Measurements from ENCODE around the gene CRYBA4.

Gene CRYBA4

DNA sequence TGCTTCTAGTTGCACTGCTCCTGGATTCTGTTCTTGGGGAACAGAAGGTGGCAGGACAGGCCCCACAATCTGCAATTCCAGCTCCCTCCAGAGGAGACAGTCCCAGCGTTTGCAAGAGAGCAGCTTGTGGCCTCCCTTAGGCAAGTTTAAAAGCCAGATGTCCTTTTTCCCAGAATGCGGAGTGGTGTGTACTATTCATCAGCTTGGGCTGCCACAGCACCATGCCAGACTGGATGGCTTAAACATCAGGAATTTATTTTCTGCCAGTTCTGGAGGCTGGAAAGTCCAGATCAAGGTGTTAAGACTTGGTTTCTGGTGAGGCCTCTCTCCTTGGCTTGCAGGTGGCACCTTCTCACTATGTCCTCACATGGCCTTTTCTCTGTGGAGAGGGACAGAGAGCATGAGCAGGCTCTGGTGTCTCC is 47.3 kb downstream of the CRYBA4 start:
- H4K20me1 ChIP-seq, result no peaks in the 10 kb centered on the region
- peak overlapping the region in 1 of 11 experiments; percentile 4; a peak in 2 of 22 replicates for H3K9ac ChIP-seq
- H3K4me1 ChIP-seq, result peaks cover 57 to 90% (median 84%) of the 10 kb centered on the region in 10 experiments
- H3K4me3 ChIP-seq, result no peak overlapping the region
- peak overlapping the region; percentile 42 to 100 (median 99); a peak in 20 of 22 replicates for H3K4me2 ChIP-seq
- H3K27ac ChIP-seq, result peak overlapping the region in 2 of 11 experiments; percentile 15 to 95; a peak in 3 of 22 replicates
- TF ChIP-seq Cebpa-rat (IDR thresholded peaks at IDR 0.05), result no peak
- no peaks in the 10 kb centered on the region for H3K36me3 ChIP-seq
- no peaks in the 10 kb centered on the region for H3K27me3 ChIP-seq
- H3K9me3 ChIP-seq (replicated peaks in 1 of 11), result no peaks in the 10 kb centered on the region

DNA sequence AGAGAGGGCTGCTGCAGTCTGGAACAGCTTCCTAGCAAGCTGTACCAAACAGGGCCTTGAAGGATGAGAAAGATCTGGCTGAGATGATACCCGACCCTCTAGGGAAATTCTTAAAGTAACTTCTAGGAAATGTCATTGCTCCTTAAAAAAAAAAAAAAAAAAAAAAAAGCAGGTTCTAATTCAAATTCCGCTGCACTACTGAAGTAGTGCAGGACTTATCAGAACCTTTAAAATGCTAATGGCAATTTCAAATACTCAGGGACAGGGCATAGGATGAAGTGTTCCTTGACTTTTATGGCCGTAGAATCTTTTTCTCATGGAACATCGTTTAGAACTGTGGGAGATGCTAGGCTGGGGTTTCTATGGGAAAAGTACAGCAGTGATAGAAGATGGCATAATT is 48.7 kb downstream of the CRYBA4 start:
- Histone ChIP-seq H3K4me2 (peak overlapping the region; percentile 95 to 100 (median 99)), H3K27me3 (no peaks in the 10 kb centered on the region), H3K4me1 (peaks cover 67 to 94% (median 89%) of the 10 kb centered on the region in 10 experiments), H3K27ac (peak overlapping the region in 10 of 11 experiments; percentile 89 to 98 (median 95); a peak in 18 of 22 replicates), H3K9ac (peak overlapping the region in 6 of 11 experiments; percentile 88 to 93 (median 92); a peak in 8 of 22 replicates), H3K9me3 (replicated peaks in 1 of 11) (no peaks in the 10 kb centered on the region), H4K20me1 (no peaks in the 10 kb centered on the region), H3K4me3 (no peak overlapping the region), H3K36me3 (0 out of 22 replicates have a peak, but pooled peaks cover 0 to 2% (median 0%) of the 10 kb centered on the region in 11 experiments)
- no peak for TF ChIP-seq Cebpa-rat (IDR thresholded peaks at IDR 0.05)

DNA sequence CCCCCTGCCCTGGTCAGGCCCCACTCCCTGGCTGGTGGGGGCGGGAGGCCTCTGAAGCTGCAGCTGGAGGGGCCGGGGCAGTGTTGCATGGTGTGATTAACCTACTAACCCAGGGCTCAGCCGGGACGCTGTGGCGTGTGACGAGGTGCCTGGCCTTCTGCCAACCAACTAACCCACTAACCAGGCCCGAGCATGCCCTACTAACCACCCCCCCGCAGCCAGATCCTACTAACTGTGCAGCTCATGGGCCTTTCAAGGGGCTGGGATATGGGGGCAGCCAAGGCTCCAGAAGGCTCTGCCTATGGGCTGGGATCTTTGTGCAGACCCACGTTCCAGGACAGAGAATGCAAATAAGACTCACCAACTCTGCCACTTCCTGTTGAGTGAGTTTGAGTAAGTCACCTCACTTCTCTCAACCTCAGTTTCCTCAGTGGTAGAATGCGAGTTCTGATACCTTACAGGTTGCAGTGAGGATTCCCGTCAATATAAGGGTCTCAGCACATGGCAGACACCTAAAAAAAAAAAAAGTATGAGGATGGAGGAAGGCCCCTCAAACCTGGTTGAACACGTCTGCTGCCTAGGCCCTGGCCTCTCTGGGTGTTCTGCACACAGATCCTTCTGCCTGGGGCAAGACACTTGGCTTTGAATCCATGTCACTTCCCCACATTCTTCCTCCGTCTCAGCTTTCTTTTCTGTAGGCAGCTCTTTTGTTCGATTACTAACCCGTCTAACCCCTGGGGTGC is 49.7 kb downstream of the CRYBA4 start:
- Histone ChIP-seq H3K4me3 (peak overlapping the region in 7 of 10 experiments; percentile 72 to 88 (median 83); a peak in 9 of 20 replicates), H3K9me3 (replicated peaks in 1 of 11) (no peaks in the 10 kb centered on the region), H3K27ac (peak overlapping the region; percentile 89 to 98 (median 95)), H3K36me3 (peaks cover 0 to 7% (median 0%) of the 10 kb centered on the region in 11 experiments; a peak in 1 of 22 replicates), H3K27me3 (no peaks in the 10 kb centered on the region), H3K4me2 (peak overlapping the region; percentile 95 to 100 (median 99)), H3K4me1 (peaks cover 77 to 94% (median 90%) of the 10 kb centered on the region in 10 experiments), H3K9ac (peak overlapping the region; percentile 88 to 94 (median 92); a peak in 21 of 22 replicates), H4K20me1 (no peaks in the 10 kb centered on the region)
- no peak for TF ChIP-seq Cebpa-rat (IDR thresholded peaks at IDR 0.05)

DNA sequence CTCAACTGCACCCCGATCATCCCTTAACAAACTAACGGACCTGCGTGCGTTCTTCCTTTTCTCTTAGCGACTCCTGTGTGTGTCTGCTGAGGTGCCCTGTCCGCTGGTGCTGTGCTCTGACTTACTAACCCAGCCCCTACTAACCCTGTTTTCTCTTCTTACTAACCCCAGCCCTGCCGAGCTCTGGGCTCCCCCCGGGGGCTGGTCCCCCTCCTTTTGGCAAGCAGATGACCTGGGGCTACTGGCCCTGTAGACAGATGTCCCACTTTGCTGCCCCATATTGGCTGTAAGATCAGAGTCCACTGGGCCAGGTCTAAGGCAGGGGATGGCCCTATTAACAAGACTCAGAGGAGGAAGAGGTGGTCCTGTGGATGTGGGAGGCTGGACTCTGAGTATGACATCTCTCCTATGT is 50.3 kb downstream of the CRYBA4 start:
- Histone ChIP-seq H3K4me2 (peak overlapping the region; percentile 95 to 100 (median 99)), H3K4me3 (peak overlapping the region; percentile 71 to 90 (median 84); a peak in 18 of 20 replicates), H3K27ac (peak overlapping the region; percentile 89 to 98 (median 95)), H3K9me3 (replicated peaks in 1 of 11) (no peaks in the 10 kb centered on the region), H3K27me3 (no peaks in the 10 kb centered on the region), H4K20me1 (peaks cover 0 to under 1% (median 0%) of the 10 kb centered on the region in 11 experiments; a peak in 1 of 22 replicates), H3K9ac (peak overlapping the region; percentile 88 to 94 (median 92)), H3K36me3 (peaks cover 0 to 9% (median 0%) of the 10 kb centered on the region in 11 experiments; a peak in 1 of 22 replicates), H3K4me1 (peaks cover 78 to 93% (median 87%) of the 10 kb centered on the region in 10 experiments)
- no peak for TF ChIP-seq Cebpa-rat (IDR thresholded peaks at IDR 0.05)

DNA sequence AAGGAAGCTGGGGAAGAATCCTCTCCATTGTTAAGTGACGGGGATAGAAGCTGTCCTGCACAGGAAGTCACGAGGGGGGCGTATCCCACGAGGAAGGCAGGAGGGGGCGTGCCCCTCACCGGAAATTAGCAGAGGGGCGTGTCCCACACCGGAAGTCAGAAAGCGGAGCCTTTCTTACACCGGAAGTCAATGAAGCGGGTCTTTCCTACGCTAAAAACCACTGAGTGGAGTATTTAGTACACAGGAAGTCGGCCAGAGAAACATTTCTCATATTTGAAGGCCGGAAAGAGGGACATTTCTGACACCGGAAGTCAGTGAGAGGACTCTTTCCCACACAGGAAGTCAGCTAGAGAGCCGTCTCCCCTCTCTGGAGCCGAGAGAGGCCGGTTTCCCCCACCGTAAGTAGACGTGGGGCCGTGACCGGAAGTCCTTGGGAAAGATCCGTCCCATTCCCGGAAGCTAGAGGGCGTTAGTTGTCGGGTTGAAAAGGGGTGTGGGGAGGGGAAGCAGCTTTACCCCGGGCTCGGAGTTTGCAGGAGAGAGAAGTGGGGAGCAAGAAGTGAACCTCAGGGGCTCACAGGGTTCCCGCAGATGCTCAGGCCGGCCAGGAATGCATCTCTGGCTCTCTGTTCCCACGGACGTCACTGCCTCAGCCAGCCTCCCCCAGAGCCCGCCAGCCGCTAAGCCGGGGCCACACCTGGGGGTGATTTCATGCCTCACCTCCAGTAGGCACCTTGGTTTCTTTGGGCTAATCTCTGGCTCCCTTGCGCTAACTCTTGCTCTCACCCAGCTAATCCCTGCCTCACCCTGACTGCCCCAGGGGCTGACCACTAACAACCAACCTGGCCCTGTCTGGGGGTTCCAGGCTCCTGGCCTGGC is 51.1 kb downstream of the CRYBA4 start:
- Histone ChIP-seq H3K4me2 (peak overlapping the region; percentile 95 to 100 (median 99)), H3K9me3 (replicated peaks in 1 of 11) (no peaks in the 10 kb centered on the region), H3K36me3 (peaks cover 0 to 15% (median 0%) of the 10 kb centered on the region in 11 experiments; a peak in 2 of 22 replicates), H4K20me1 (peaks cover 0 to 8% (median 5%) of the 10 kb centered on the region in 11 experiments; a peak in 10 of 22 replicates), H3K4me3 (peak overlapping the region; percentile 71 to 90 (median 84)), H3K9ac (peak overlapping the region; percentile 88 to 94 (median 92)), H3K27me3 (no peaks in the 10 kb centered on the region), H3K4me1 (peaks cover 71 to 93% (median 84%) of the 10 kb centered on the region in 10 experiments), H3K27ac (peak overlapping the region; percentile 89 to 98 (median 95))
- peak in 1 of 11 experiments; percentile 35; a peak in 1 of 22 replicates for TF ChIP-seq Cebpa-rat (IDR thresholded peaks at IDR 0.05)

DNA sequence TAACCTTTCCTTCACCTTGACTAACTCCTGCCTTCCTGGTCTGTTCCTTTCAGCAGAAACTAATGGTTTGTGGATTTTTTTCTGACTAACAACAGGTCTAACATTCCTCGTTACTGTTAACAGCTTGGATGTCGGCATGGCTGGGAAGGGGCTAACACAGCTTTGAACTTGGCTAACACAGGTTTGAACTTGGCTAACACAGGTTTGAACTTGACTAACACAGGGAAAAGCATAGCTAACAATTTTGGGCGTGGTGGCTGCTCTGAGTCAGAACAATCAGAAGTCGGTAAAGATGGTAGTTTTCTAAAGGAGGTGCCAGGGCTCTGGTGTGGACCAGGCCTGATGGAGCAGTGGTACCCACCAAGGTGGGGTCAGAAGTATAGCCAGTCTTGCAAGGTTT is 51.7 kb downstream of the CRYBA4 start:
- peak overlapping the region; percentile 89 to 98 (median 95) for H3K27ac ChIP-seq
- H4K20me1 ChIP-seq, result peaks cover 2 to 15% (median 11%) of the 10 kb centered on the region in 11 experiments; a peak in 14 of 22 replicates
- H3K4me2 ChIP-seq, result peak overlapping the region; percentile 95 to 100 (median 99)
- H3K9me3 ChIP-seq (replicated peaks in 1 of 11), result no peaks in the 10 kb centered on the region
- no peak for TF ChIP-seq Cebpa-rat (IDR thresholded peaks at IDR 0.05)
- H3K4me3 ChIP-seq, result peak overlapping the region; percentile 71 to 90 (median 84)
- peaks cover 69 to 93% (median 84%) of the 10 kb centered on the region in 10 experiments for H3K4me1 ChIP-seq
- H3K9ac ChIP-seq, result peak overlapping the region; percentile 88 to 94 (median 92)
- no peaks in the 10 kb centered on the region for H3K27me3 ChIP-seq
- peaks cover 0 to 15% (median 0%) of the 10 kb centered on the region in 11 experiments; a peak in 2 of 22 replicates for H3K36me3 ChIP-seq

DNA sequence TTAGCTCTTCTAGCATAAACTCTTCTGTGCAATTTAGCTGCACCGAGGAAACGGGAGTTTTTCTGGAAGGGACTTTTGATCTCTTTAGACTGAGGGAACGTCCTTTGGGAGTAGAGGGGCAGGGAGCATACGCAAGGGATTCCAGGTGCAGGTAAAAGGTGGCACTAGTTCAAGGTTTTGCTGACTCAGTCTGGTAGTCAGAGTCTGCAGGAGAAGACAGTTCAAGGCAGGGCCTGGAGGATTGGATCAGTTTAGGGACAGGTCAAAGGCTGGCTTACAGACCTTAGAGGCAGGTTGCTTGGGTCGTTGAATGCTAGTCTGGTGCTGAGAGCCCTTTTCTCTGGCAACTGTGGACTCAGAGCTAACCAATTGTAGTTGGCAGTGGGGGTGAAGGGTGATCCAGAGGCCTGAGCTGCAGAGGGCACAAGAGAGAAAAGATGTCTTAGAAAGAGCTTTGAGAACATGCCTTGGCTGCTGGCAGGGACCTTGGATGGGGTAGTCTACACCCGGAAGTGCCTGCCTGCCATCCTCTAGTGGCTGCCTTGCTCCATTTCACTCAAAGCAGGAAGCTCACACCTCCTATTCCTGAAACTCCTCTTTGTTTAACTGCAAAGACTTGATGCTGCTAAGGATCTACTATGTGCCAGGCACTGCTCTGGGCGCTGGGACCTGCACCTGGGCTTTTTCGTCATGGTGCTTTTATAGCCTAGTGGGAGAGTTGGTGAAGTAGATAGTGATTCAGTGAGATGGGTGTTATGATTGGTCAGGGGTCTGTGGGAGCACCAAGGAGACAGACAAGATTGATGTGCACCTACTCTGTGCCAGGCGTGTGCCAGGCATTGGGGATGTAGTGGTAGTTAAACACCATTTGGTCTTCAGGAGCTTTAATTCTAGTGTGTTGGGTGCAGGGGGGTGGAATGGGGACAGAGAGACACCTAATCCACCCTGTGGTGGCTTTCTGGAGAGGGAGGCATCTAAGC is 52.7 kb downstream of the CRYBA4 start:
- peaks cover 59 to 90% (median 78%) of the 10 kb centered on the region in 10 experiments for H3K4me1 ChIP-seq
- H4K20me1 ChIP-seq, result peaks cover 6 to 23% (median 21%) of the 10 kb centered on the region in 11 experiments; a peak in 16 of 22 replicates
- H3K36me3 ChIP-seq, result peaks cover 0 to 15% (median 0%) of the 10 kb centered on the region in 11 experiments; a peak in 3 of 22 replicates
- no peak for TF ChIP-seq Cebpa-rat (IDR thresholded peaks at IDR 0.05)
- H3K27me3 ChIP-seq, result no peaks in the 10 kb centered on the region
- no peaks in the 10 kb centered on the region for H3K9me3 ChIP-seq (replicated peaks in 1 of 11)
- H3K9ac ChIP-seq, result peak overlapping the region; percentile 88 to 94 (median 92)
- H3K27ac ChIP-seq, result peak overlapping the region; percentile 89 to 98 (median 95)
- peak overlapping the region; percentile 71 to 90 (median 84) for H3K4me3 ChIP-seq
- peak overlapping the region; percentile 95 to 100 (median 99) for H3K4me2 ChIP-seq

Measured in BLaER1 treated with 17β-estradiol and CSF1 and Interleukin-3, amounts not matched to agents 10 nM and 100 nM (cell line).